Astrocyte (in vitro differentiated cells and primary cell): Measurements from ENCODE around the gene TM9SF1.
"Not testable (repeated sequence)": the region's sequence is repeated elsewhere in the genome, so short reads cannot be mapped to it uniquely, and the experiment has no call there.

Source experiments
- EZH2 ChIP-seq: IDR thresholded peaks from 2 replicates; pipeline ENCODE4 v1.6.1; 2012; ENCODE audit warnings: mild to moderate bottlenecking, low read length, inconsistent platforms; ENCODE audit not compliant: insufficient read depth
- TF ChIP-seq, protein P1 (sequence below): IDR thresholded peaks from 2 replicates; pipeline ENCODE4 v1.5.1; 2011; ENCODE audit warnings: low read depth, mild to moderate bottlenecking, inconsistent platforms, low read length, moderate library complexity; ENCODE audit not compliant: insufficient read depth

DNA sequence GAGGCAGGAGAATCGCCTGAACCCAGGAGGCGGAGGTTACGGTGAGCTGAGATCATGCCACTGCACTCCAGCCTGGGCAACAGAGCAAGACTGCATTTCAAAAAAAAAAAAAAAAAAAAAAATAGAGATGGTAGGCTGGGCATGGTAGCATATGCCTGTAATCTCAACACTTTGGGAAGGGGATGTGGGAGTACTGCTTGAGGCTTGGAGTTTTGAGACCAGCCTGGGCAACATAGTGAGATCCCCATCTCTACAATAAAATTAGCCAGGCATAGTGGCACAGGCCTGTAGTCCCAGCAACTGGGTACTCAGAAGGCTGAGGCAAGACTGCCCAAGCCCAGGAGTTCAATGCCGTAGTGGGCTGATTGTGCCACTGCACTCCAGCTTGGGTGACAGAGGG lies 27.7 kb upstream of the TM9SF1 start:
- TF ChIP-seq, protein P1, sequence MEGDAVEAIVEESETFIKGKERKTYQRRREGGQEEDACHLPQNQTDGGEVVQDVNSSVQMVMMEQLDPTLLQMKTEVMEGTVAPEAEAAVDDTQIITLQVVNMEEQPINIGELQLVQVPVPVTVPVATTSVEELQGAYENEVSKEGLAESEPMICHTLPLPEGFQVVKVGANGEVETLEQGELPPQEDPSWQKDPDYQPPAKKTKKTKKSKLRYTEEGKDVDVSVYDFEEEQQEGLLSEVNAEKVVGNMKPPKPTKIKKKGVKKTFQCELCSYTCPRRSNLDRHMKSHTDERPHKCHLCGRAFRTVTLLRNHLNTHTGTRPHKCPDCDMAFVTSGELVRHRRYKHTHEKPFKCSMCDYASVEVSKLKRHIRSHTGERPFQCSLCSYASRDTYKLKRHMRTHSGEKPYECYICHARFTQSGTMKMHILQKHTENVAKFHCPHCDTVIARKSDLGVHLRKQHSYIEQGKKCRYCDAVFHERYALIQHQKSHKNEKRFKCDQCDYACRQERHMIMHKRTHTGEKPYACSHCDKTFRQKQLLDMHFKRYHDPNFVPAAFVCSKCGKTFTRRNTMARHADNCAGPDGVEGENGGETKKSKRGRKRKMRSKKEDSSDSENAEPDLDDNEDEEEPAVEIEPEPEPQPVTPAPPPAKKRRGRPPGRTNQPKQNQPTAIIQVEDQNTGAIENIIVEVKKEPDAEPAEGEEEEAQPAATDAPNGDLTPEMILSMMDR = not testable (repeated sequence)
- not testable (repeated sequence) for TF ChIP-seq EZH2
